GM21737 (cell line): ENCODE results near the gene PGAM2.

Experiments used
- ATAC-seq: cut with Tn5 transposase; IDR thresholded peaks from one replicate; pipeline ENCODE4 v1.9.1; 2021; ENCODE audit warnings: mild to moderate bottlenecking, moderate library complexity; ENCODE audit not compliant: unreplicated experiment

The PGAM2 gene

GRCh38 chr7:44065431-44066110 is at the start of gene PGAM2:
TSS of gene PGAM2 (minus strand) at chr7:44065567. CDS start at chr7:44065529, 38 bp downstream.
- no peak for ATAC-seq

DNA sequence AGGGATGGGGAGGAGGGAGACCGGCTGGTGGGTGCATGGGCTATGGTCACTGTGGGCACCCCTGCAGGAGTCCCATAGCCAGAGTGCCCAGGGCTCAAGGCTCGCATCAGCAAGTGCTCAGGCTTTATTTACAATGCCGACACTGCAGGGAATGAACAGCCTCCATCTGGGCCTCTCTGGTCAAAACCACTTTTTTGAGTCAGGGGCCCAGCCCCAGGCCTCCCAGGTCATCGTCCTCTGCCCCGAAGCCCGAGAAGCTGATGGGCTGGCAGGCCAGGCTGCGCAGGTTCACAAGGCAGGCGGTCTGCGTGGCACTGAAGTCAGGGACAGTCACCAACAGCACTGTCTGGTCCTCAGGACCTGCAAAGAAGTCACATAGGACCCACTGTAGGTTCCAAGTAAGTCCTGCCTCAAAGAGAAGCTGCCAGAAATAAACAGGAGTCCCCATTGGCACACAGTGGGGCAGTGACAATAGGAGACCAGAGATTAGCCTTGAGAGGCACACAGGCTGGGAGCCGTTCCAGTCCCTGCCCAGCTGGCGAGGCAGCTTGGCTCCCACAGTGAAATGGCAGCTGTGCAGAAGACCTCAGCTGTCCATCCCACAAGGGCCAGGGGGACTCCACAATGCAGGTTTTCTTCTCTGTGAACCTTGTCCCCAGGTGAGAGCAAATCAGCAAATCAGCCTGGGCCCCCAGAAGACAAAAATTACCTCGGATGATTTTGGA is 49.4 kb upstream of the PGAM2 start:
- no peak for ATAC-seq

DNA sequence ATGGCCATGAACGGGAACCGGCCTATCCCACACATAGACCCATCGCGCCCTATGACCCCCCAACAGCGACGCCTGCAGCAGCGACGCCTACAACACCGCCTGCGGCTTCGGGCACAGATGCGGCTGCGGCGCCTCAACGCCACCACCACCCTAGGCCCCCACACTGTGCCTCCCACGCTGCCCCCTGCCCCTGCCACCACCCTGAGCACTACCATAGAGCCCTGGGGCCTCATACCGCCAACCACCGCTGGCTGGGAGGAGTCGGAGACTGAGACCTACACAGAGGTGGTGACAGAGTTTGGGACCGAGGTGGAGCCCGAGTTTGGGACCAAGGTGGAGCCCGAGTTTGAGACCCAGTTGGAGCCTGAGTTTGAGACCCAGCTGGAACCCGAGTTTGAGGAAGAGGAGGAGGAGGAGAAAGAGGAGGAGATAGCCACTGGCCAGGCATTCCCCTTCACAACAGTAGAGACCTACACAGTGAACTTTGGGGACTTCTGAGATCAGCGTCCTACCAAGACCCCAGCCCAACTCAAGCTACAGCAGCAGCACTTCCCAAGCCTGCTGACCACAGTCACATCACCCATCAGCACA is 48.5 kb upstream of the PGAM2 start:
- no peak for ATAC-seq

DNA sequence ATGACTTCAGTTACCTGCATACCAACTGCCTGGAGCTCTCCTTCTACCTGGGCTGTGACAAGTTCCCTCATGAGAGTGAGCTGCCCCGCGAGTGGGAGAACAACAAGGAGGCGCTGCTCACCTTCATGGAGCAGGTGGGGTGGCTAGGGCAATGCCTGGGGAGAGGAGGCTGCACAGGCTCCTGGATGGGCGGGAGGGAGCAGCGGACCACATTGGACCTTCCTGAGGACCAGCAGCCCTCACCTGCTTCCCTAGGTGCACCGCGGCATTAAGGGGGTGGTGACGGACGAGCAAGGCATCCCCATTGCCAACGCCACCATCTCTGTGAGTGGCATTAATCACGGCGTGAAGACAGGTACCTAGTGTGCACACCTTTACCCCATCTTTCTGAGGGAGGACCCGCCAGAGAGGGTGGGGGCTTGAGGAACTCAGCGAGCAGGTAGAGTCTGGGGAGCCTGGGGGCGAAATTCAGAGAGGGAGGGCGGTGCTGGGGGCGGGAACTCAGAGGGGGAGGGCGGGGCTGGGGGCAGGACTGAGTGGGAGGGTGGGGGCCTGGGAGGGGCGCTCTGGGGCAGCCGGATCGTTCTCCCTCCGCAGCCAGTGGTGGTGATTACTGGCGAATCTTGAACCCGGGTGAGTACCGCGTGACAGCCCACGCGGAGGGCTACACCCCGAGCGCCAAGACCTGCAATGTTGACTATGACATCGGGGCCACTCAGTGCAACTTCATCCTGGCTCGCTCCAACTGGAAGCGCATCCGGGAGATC is 47.8 kb upstream of the PGAM2 start:
- ATAC-seq = no peak

DNA sequence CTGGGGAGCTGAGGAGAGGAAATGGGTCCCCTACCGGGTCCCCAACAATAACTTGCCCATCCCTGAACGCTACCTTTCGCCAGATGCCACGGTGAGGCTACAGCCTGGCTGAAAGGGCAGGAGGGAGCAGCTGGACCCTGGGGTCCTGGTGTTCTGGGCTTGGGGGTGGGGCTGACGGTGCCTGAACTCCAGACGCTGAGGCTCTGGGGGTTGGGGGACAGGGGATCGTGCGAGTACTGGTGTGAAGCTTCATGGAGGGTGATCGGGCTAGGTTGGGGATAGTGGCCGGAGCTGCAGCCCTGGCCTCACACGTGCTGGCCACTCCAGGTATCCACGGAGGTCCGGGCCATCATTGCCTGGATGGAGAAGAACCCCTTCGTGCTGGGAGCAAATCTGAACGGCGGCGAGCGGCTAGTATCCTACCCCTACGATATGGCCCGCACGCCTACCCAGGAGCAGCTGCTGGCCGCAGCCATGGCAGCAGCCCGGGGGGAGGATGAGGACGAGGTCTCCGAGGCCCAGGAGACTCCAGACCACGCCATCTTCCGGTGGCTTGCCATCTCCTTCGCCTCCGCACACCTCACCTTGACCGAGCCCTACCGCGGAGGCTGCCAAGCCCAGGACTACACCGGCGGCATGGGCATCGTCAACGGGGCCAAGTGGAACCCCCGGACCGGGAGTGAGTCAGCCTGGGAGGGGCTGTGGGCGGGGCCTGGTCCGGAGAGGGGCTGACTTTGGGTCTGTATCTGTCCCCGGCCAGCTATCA is 47.0 kb upstream of the PGAM2 start:
- no peak for ATAC-seq

DNA sequence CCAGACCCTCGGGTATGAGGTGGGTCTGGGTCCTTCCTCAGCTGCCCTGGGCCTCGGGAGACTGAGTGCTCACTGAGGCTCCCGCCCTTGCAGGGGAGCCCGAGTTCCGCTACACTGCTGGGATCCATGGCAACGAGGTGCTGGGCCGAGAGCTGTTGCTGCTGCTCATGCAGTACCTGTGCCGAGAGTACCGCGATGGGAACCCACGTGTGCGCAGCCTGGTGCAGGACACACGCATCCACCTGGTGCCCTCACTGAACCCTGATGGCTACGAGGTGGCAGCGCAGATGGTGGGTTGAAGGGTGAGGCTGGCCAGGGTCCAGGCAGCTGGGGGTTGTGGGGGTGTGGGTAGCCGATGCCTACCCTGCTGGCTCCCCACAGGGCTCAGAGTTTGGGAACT is 46.4 kb upstream of the PGAM2 start:
- no peak for ATAC-seq

GRCh38 chr7:44110719-44111635 is 45.6 kb upstream of the PGAM2 start:
- no peak for ATAC-seq

- ATAC-seq = no peak
Measured at GRCh38 chr7:44109991-44110390, 44.6 kb upstream of the PGAM2 start.

DNA sequence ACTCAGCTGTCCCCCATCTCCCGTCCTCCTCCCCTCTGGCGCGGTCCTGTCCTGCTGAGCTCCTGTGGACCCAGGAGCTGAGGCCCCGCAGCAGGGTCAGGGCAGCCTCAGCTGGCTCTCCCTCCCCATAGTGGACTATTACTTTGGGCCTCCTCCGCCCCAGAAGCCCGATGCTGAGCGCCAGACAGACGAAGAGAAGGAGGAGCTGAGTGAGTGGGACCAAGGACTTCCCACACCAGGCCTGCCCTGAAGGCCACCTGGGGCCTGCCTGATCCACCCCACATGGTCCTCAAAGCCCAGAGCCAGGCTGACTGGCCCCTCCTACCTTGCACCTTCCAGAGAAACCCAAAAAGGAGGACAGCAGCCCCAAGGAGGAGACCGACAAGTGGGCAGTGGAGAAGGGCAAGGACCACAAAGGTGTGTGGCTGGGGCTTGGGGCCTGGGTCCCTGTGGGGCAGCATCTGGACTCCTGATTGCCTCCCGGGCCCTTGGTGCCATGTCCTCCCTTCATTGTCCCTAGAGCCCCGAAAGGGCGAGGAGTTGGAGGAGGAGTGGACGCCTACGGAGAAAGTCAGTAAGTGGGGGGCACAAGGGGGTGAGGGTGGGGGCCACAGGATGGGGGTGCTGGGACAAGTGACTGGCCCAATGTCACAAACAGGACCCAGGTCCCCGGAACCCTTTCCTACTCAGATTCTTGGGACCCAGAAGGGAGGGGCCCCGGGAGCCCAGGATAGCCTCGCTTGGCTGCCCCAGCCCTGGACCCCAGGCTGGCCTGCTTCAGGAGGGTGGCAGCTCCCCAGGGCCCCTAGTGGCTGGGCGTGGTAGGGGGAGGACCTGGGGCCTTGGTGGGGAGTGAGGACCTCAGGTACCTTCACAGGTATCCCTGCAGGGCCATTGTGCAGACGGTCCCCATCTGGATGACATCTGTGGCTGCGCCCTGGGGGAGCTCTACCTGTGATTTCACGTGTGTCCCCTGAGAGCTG is 43.7 kb upstream of the PGAM2 start:
- ATAC-seq = no peak

DNA sequence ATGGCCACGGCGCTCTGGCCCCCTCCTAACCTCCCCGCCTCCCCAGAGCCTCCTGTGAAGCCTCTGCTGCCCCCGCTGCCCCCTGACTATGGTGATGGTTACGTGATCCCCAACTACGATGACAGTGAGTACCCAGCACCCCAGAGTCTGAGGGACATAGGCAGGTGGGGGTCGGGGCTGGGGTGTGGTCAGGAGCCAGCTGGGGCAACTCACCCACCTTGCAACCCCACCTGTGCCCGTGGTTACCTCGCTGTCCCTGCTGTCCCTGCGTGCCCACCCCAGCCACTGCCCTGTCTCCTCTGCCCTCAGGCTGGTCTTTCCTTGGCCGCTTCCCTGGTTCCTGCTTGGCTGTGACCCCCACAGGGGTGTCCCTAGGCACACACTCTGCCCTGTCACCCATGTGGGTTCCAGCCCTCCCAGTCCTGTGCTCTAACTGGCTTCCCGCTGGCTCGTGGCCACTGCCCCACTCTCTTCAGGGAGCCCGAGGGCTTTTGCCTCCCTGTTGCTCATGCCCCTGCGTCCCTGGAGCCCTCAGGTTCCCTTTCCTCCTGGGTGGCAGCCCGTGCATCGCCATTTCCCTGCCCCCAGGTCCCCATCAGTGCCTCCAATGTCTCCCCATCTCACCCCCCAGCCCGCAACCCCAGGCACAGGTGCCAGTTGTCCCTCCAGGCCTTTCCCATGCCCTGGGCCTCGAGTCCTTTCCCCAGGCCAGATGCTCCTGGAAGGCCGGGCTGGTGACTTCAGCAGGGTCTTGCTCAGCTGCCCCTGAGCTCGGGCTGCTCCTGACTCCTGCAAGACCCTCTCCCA is 42.8 kb upstream of the PGAM2 start:
- no peak for ATAC-seq

DNA sequence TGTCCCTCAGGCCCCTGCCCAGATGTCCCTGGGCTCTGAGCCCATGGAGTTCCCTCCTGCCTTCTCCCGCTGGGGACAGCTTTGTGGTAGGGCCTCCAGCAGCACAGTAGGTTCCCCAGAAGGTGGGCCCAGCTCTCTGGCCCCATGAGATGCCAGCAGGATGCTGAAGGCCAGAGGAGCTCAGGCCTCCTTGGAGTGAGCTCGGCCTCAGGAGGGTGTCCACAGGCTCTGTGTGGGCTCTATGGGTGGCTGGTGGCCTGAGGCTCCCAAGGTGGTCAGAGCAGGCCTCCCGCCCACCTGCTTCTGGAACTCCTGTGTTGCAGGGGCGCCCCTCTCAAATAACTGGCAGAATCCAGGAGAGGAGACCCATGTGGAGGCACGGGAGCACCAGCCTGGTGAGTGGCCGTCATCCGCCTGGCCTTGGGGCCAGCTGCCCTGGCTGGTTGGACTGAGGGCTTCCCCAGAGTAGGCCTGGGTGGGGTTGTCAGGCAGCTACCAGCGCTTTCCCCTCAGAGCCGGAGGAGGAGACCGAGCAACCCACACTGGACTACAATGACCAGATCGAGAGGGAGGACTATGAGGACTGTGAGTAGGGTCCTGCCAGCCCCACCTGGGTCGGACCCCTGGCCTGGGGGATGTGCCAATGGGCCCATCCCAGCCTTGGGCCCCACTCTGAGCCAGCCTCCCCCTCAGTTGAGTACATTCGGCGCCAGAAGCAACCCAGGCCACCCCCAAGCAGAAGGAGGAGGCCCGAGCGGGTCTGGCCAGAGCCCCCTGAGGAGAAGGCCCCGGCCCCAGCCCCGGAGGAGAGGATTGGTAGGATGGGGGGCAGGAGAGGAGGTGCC is 42.0 kb upstream of the PGAM2 start:
- ATAC-seq = no peak

DNA sequence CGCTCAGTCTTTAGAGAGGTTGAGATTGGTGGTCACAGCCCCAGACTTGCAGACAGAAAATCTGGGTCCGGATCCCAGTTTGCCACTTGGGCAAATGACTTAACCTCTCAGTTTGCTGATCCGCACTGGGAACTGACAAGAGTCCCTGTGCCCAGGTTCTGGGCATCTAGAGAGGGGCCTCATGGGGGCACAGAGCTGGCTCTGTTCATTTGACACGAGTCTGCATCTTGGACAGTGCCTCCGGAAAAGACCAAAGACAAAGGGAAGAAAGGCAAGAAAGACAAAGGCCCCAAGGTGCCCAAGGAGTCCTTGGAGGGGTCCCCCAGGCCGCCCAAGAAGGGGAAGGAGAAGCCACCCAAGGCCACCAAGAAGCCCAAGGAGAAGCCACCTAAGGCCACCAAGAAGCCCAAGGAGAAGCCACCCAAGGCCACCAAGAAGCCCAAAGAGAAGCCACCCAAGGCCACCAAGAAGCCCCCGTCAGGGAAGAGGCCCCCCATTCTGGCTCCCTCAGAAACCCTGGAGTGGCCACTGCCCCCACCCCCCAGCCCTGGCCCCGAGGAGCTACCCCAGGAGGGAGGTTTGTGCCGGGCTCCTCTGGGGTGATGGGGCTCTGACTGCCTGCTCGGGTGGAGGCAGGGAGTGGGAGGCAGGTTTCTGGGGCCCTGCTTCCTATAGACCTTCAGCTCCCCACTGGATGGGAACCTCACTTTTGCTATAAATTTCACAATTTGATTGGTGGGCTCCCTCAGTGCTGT is 41.1 kb upstream of the PGAM2 start:
- no peak for ATAC-seq

DNA sequence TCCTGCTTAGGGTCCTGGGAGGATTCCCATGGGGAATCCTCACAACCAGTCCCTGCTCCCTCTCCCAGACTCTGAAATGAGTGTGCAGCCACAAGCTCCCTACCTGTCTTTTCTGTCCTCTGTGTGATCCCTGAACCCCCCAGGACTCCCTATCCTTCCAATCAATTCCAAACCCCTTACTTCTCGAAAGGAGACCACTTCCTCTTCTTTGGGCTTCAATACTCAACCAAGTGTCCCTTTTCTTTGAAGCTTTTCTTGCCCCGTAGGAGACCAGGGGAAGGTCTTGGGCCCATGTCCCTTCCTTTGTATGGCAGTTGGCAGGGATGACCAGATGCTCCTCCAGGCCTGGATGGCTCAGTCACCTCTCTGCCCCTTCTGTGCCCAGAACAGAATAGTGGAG is 40.5 kb upstream of the PGAM2 start:
- no peak for ATAC-seq

DNA sequence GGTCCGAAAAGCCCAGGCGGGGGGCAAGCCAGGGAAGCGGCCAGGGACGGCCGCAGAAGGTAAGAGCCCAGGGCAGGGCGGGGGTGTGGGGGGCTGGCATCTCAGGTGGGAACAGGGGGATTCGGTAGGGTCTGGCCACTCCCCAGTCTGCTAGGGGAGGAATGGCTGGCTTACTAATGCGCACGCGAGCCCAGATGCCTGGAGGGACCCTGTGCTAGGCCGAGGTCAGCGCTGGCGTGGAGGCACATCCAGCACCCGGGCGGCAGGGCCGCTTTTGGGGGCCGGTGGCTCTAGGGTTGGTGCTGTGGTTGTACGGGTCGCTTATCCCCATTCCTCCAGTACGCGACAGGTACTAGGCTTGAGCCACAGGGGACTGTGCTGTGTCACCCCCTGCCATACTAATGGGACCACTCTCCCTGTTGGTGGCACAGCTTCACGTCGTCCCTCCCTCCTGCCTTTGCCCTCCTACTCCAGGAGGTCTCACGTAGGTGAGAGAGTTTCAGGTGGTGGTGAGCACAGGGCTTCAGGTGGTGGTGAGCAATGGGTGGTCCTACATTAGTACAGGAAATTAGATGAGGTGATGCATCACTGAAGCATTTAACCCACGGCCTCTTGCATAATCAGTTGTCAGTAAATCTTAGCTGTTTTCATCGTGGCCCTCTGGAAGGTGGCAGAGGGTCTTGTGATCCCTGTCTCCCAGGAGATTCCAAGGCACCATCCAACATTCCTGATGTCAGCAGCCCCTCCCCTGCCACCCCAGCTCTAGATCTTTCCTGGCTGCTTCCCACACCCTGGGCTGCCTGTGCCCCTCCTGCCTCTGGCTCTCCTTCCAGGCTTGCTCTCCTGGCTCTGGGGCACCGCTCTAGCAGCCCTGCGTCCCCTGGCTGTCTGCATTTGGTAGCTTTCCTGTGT is 39.7 kb upstream of the PGAM2 start:
- ATAC-seq = no peak
